ENCODE measurements around the gene MAP3K4. TPM values are rescaled to one million over a fixed set of nuclear protein-coding genes. Genes with fewer than 3 reads are reported as not detected.

Gene MAP3K4
- total RNA-seq, 1 donor from 2014 or later = 59.8 TPM

DNA sequence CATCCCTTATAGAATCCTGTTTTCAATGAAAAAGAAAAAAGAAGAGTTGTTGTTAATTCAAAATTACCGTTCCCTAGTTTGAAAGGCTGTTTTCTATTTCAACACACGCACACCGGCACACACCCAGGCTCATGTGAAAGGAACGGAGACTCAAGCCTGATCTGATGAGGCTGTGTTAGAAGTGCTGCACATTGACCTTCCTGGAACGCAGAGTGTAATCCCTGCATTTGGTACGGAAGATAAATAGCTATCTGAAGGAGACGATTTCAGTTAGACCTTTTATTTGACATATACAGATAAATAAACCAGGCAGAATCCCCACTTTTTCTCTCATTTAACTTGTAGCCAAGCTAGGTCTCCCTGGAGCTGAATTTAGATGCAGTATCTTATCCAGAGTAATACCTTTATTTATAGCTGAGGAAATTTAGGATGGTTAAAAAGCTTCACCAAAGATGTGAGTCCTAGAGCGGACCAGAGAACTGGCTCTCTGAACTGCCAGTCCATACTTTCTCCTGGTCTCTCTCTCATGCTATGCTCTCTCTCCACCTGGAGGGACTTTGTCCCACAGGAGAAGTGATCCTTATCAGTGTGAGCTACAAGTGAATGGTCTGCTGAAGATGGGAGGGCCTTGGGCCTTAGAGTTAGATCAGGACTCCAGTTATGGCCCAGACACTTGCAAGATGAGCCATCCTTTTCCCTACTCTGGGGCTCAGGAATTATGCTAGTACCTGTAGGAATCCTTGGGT, 30.6 kb downstream of the MAP3K4 start:
- Mint-ChIP-seq H3K4me1 (no peaks in the 10 kb centered on the region), H3K4me3 (no peak overlapping the region), H3K36me3 (peaks cover 7% of the 10 kb centered on the region), H3K9me3 (peaks cover 6% of the 10 kb centered on the region), H3K27me3 (ENCODE audit: low read depth) (no peaks in the 10 kb centered on the region), H3K27ac (no peak overlapping the region)
- TF ChIP-seq, protein P1, sequence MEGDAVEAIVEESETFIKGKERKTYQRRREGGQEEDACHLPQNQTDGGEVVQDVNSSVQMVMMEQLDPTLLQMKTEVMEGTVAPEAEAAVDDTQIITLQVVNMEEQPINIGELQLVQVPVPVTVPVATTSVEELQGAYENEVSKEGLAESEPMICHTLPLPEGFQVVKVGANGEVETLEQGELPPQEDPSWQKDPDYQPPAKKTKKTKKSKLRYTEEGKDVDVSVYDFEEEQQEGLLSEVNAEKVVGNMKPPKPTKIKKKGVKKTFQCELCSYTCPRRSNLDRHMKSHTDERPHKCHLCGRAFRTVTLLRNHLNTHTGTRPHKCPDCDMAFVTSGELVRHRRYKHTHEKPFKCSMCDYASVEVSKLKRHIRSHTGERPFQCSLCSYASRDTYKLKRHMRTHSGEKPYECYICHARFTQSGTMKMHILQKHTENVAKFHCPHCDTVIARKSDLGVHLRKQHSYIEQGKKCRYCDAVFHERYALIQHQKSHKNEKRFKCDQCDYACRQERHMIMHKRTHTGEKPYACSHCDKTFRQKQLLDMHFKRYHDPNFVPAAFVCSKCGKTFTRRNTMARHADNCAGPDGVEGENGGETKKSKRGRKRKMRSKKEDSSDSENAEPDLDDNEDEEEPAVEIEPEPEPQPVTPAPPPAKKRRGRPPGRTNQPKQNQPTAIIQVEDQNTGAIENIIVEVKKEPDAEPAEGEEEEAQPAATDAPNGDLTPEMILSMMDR (IDR thresholded peaks at IDR 0.05; ENCODE audit: unreplicated experiment) = no peak
- no peak for DNase-seq (ENCODE audit: low spot score in 2 of 2, unreplicated experiment in 2 of 2)

DNA sequence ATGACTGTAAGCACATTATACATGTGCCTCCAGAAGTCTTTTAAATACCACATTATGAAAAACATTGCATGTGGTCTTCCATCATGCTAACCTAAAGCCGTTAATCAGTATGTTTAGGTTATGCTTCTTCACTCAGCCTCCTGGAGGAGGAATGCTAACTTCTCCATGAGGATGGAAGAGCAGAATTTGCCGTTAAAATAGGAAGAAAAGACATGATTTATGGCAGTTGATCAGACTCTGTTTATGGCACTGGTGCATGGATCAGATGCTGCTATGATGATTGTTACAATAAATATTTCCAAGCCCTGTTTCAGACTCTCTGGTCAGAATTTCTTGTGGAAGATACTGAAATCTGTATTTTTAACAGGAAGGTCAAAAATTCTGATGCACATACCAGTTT, 31.7 kb downstream of the MAP3K4 start:
- no peak for DNase-seq (ENCODE audit: low spot score in 2 of 2, unreplicated experiment in 2 of 2)
- Mint-ChIP-seq H3K27me3 (ENCODE audit: low read depth) (no peaks in the 10 kb centered on the region), H3K27ac (no peak overlapping the region), H3K36me3 (peaks cover 7% of the 10 kb centered on the region), H3K4me3 (no peak overlapping the region), H3K9me3 (peaks cover 6% of the 10 kb centered on the region), H3K4me1 (no peaks in the 10 kb centered on the region)
- TF ChIP-seq, protein P1 (IDR thresholded peaks at IDR 0.05; ENCODE audit: unreplicated experiment) = no peak

DNA sequence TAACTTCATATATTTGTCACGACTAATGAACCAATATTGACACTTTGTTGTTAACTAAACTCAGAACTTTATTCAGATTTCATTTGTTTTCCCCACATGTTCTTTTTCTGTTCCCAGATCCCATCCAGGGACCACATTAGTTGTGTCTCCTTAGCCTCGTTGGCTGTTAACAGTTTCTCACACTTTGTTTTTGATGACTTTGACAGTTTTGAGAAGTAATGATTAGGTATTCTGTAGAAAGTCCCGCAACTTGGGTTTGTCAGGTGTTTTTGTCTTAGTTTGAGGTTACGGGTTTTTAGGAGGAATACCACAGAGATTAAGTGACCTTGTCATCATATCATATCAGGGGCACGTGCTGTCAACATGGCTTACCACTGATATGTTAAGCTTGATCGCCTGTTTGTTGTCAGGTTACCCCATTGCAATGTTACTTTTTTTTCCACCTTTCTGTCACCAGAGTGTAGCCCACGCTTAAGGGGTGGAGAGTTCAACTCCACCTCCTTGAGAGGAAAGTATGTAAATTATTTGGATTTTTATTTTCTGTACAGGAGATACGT, 32.9 kb downstream of the MAP3K4 start:
- Mint-ChIP-seq H3K4me3 (no peak overlapping the region), H3K36me3 (peaks cover 7% of the 10 kb centered on the region), H3K4me1 (peaks cover 8% of the 10 kb centered on the region), H3K27me3 (ENCODE audit: low read depth) (no peaks in the 10 kb centered on the region), H3K9me3 (peaks cover 6% of the 10 kb centered on the region), H3K27ac (no peak overlapping the region)
- TF ChIP-seq, protein P1 (IDR thresholded peaks at IDR 0.05; ENCODE audit: unreplicated experiment) = no peak
- no peak for DNase-seq (ENCODE audit: low spot score in 2 of 2, unreplicated experiment in 2 of 2)

- H3K4me1 Mint-ChIP-seq = peaks cover 21% of the 10 kb centered on the region
- TF ChIP-seq, protein P1 (IDR thresholded peaks at IDR 0.05; ENCODE audit: unreplicated experiment) = no peak
- DNase-seq (ENCODE audit: low spot score in 2 of 2, unreplicated experiment in 2 of 2) = no peak
- H3K9me3 Mint-ChIP-seq = no peaks in the 10 kb centered on the region
- H3K27me3 Mint-ChIP-seq (ENCODE audit: low read depth) = no peaks in the 10 kb centered on the region
- H3K4me3 Mint-ChIP-seq = no peak overlapping the region
- peaks cover 2% of the 10 kb centered on the region for H3K36me3 Mint-ChIP-seq
- no peak overlapping the region for H3K27ac Mint-ChIP-seq
Observed at GRCh38 chr6:161027385-161027784, 35.8 kb downstream of the MAP3K4 start.

GRCh38 chr6:161029195-161029809, 37.7 kb downstream of the MAP3K4 start:
- no peaks in the 10 kb centered on the region for H3K9me3 Mint-ChIP-seq
- H3K27ac Mint-ChIP-seq = no peak overlapping the region
- H3K27me3 Mint-ChIP-seq (ENCODE audit: low read depth) = no peaks in the 10 kb centered on the region
- TF ChIP-seq, protein P1 (IDR thresholded peaks at IDR 0.05; ENCODE audit: unreplicated experiment) = no peak
- H3K4me1 Mint-ChIP-seq = peaks cover 31% of the 10 kb centered on the region
- H3K4me3 Mint-ChIP-seq = no peak overlapping the region
- H3K36me3 Mint-ChIP-seq = peaks cover 2% of the 10 kb centered on the region
- no peak for DNase-seq (ENCODE audit: low spot score in 2 of 2, unreplicated experiment in 2 of 2)

Data from mesothelial cell of epicardium (in vitro differentiated cells).